ENCODE measurements around the gene UBAP2L. TPM values are rescaled to one million over a fixed set of nuclear protein-coding genes. Genes with fewer than 3 reads are reported as not detected.

UBAP2L gene
- total and polyA plus RNA-seq, 10 of the 15 experiments (the other 5 are each of a cell fraction or from before 2014, with no cell fraction given), result 49.9 to 198 (median 152) TPM

DNA sequence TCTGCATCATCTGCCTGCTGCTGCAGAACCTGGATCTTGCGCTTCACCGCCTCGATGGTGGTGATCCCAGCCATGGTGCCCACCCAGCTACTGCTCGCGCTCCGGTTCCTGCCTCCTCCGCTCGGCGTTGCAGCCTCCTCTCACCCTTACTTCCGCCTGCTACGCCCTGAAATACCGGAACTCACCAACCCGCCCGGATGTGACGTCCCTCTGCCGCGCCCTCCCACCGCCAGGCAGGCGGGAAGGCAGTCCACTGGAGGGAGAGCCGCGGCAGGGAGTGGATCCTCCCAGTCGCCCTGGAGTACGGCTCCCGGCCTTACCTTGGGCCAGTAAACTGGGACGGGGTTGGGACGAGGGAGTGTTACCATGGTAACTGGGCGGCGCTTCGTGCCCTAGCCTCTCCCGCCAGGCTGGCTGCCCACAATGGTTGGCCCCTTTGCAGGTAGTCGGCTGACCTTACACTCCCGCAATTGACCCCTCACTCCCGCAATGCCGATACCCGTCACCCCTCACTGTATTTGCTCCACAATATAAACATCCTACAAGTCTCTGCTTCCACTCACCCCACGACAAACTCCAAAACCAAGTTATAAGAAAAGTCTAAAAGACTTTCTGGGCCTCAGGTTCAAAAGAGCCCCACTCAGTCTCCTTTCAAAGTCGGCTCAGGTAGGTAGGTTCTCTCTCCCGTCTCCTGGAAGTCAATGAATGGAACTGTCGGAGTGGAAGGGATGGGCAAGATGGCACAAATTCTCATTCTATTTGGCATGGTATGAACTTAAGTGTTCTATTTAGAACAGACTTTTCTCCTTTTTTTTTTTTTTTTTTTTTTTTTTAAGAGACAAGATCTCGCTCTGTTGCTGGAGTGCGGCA lies 37.5 kb upstream of the UBAP2L start:
- H3K9me3 ChIP-seq (replicated peaks; ENCODE audit: control insufficient read depth, insufficient read depth, low read length), result no peaks in the 10 kb centered on the region
- H3K4me3 ChIP-seq, result peak overlapping the region; percentile 99
- BruUV-seq (replicated peaks), result TSS peak; percentile 98
- ChIA-PET RAD21 (ENCODE audit: unreplicated experiment) (interaction anchor here (1.4 to 3.3 kb wide), 2 partner anchors 25 to 151 kb away, joined by 6 to 30 read pairs; no protein-coding TSS in a partner anchor), CTCF (interaction anchor here (0.6 to 1.9 kb wide), 3 partner anchors 16 to 152 kb away, joined by 3 to 12 read pairs (median 6); no protein-coding TSS in a partner anchor), SMC1A (ENCODE audit: uncharacterized antibody, unreplicated experiment) (interaction anchor here (0.8 to 4.1 kb wide), 5 partner anchors 25 to 143 kb away, joined by 3 to 22 read pairs (median 3); no protein-coding TSS in a partner anchor), POLR2A (interaction anchor here (0.6 to 3.9 kb wide), 6 partner anchors 25 to 208 kb away, joined by 3 to 20 read pairs (median 6); partner anchors contain the start of genes RPS27 and UBAP2L)
- peaks cover 0 to 12% of the 10 kb centered on the region in 2 experiments; a peak in 2 of 4 replicates for H3K36me3 ChIP-seq (ENCODE audit: control insufficient read depth in 2 of 2, insufficient read depth in 2 of 2, low read length in 1 of 2)
- DNase-seq (ENCODE audit: low read depth, low spot score), result peak; percentile 73
- WGBS (ENCODE audit: insufficient coverage, insufficient replicate concordance, low lambda C conversion rate, missing lambda C conversion rate), result 6% methylated on average over 40 of the region's 41 CpGs
- peak; percentile 78 for FAIRE-seq
- peak overlapping the region; percentile 95 for H2AFZ ChIP-seq (ENCODE audit: control insufficient read depth, low read depth, low read length)
- in situ Hi-C loops (cut with MboI) (loop anchor here (10.0 kb wide), 1 partner anchor 152 kb away; no protein-coding TSS in a partner anchor), intact Hi-C loops (cut with micrococcal nuclease; ENCODE audit: unreplicated experiment) (loop anchor here (2.0 to 5.0 kb wide), 2 partner anchors 38 to 191 kb away; partner anchors contain the start of genes RPS27 and UBAP2L)
- no peaks in the 10 kb centered on the region for H3K27me3 ChIP-seq (replicated peaks in 1 of 2; ENCODE audit: control insufficient read depth in 2 of 2, insufficient read depth in 2 of 2, low read length in 1 of 2)
- H3K79me2 ChIP-seq (ENCODE audit: control insufficient read depth, insufficient read depth, low read length), result peaks cover 47% of the 10 kb centered on the region
- peak overlapping the region; percentile 96 for H3K4me2 ChIP-seq (ENCODE audit: control insufficient read depth, insufficient read depth)
- peaks cover 14% of the 10 kb centered on the region for H3K4me1 ChIP-seq (ENCODE audit: control insufficient read depth, insufficient read depth, low read length)
- H3K27ac ChIP-seq (ENCODE audit: control insufficient read depth, insufficient read depth), result peak overlapping the region; percentile 94
- H3K9ac ChIP-seq (ENCODE audit: control insufficient read depth, insufficient read depth, low read length), result peak overlapping the region; percentile 96
- peak; percentile 81 for ATAC-seq
- peaks cover 23% of the 10 kb centered on the region for H4K20me1 ChIP-seq (ENCODE audit: control insufficient read depth, insufficient read depth)
- TF ChIP-seq ZBTB11 (CRISPR knock-in tag; IDR thresholded peaks at IDR 0.05) (0 out of 2 replicates have a peak, but pooled peaks have one; percentile 34), NKRF (conservative IDR thresholded peaks at IDR 0.05) (0 out of 2 replicates have a peak, but pooled peaks have one; percentile 57), EZH2 (IDR thresholded peaks at IDR 0.05; ENCODE audit: borderline replicate concordance, control insufficient read depth, low read depth, low read length) (no peak), ZBTB40 (IDR thresholded peaks at IDR 0.05; ENCODE audit: borderline replicate concordance) (peak; percentile 94), NR2C1 (IDR thresholded peaks at IDR 0.05) (0 out of 2 replicates have a peak, but pooled peaks have one; percentile 28), CBX5 (IDR thresholded peaks at IDR 0.05; ENCODE audit: low read depth) (0 out of 2 replicates have a peak, but pooled peaks have one; percentile 35)
